GM12878 (cell line): ENCODE measurements around the gene CERKL. TPM values are rescaled to one million over a fixed set of nuclear protein-coding genes. Genes with fewer than 3 reads are reported as not detected.

Experiments used
- ATAC-seq: fragments of 200-7000 bp; cut with Tn5 transposase; 3 replicates; pipeline ENCODE4 v1.9.1; 2020; ENCODE audit warnings: mild to moderate bottlenecking, moderate library complexity
- BruUV-seq: library from RNA; stranded (reverse); fragments of 400-500 nt; replicated peaks from 2 replicates; lab custom pipeline; 2021; lab: Mats Ljungman, UMichigan
- CTCF ChIA-PET: fragments of 300-600 bp; sonication (Branson Sonifier 250); formaldehyde crosslinking; extraction: SDS; loops from one replicate; lab custom pipeline; 2021; ENCODE audit warnings: inconsistent platforms; lab: Yijun Ruan, JAX
- POLR2A ChIA-PET: fragments of 350-600 bp; formaldehyde crosslinking; extraction: SDS; loops from one replicate; lab custom pipeline; 2021; ENCODE audit warnings: inconsistent platforms; lab: Charles Lee
- RAD21 ChIA-PET: fragments of 300-600 bp; sonication (Branson Sonifier 250); formaldehyde crosslinking; loops from one replicate; lab custom pipeline; 2023; ENCODE audit warnings: antibody characterized with exemption; ENCODE audit not compliant: unreplicated experiment; lab: Charles Lee
- SMC1A ChIA-PET: fragments of 300-600 bp; sonication (Branson Sonifier 250); formaldehyde crosslinking; loops from one replicate; lab custom pipeline; 2023; ENCODE audit not compliant: unreplicated experiment, uncharacterized antibody; lab: Charles Lee
- DNase-seq: peaks from one replicate; pipeline ENCODE4 v3.0.0-alpha.2; 2011; ENCODE audit warnings: low read depth, low spot score
- FAIRE-seq: peaks from 3 replicates; lab custom pipeline; 2011; peaks lifted over from hg19 to GRCh38; lab: Jason Lieb, UNC
- H2AFZ ChIP-seq: 2 replicates; pipeline ENCODE4 v1.6.0; 2011; ENCODE audit warnings: low read depth, low read length, control low read depth; ENCODE audit not compliant: control insufficient read depth
- H3K27ac ChIP-seq: 2 replicates; pipeline ENCODE4 v1.5.1; 2011; ENCODE audit warnings: control low read depth; ENCODE audit not compliant: control insufficient read depth, insufficient read depth
- H3K27me3 ChIP-seq, 2 experiments: replicated peaks in 1 of 2; 2 replicates each; pipeline versions ENCODE4 v1.6.0 to v1.6.1; 2011; ENCODE audit warnings: low read length in 1 of 2; ENCODE audit not compliant: control insufficient read depth in 2 of 2, insufficient read depth in 2 of 2
- H3K36me3 ChIP-seq, 2 experiments: 2 replicates each; pipeline ENCODE4 v1.5.1; 2011; ENCODE audit warnings: low read length in 1 of 2; ENCODE audit not compliant: control insufficient read depth in 2 of 2, insufficient read depth in 2 of 2
- H3K4me1 ChIP-seq: 2 replicates; pipeline ENCODE4 v1.6.1; 2011; ENCODE audit warnings: mild to moderate bottlenecking, low read length, moderate library complexity, mixed read lengths; ENCODE audit not compliant: control insufficient read depth, insufficient read depth
- H3K4me2 ChIP-seq: 2 replicates; pipeline ENCODE4 v1.6.0; 2011; ENCODE audit warnings: control low read depth; ENCODE audit not compliant: control insufficient read depth, insufficient read depth
- H3K4me3 ChIP-seq: fragments of 200-600 bp; sonication (generic); 2 replicates; pipeline ENCODE4 v1.5.1; 2016
- H3K79me2 ChIP-seq: 2 replicates; pipeline ENCODE4 v1.6.0; 2011; ENCODE audit warnings: low read length; ENCODE audit not compliant: control insufficient read depth, insufficient read depth
- H3K9ac ChIP-seq: 2 replicates; pipeline ENCODE4 v1.8.0; 2011; ENCODE audit warnings: low read length, control low read depth, mixed read lengths; ENCODE audit not compliant: control insufficient read depth, insufficient read depth
- H3K9me3 ChIP-seq: replicated peaks from 3 replicates; pipeline ENCODE4 v1.5.1; 2011; ENCODE audit warnings: mild to moderate bottlenecking, low read length; ENCODE audit not compliant: control insufficient read depth, insufficient read depth
- H4K20me1 ChIP-seq: 2 replicates; pipeline ENCODE4 v1.6.0; 2011; ENCODE audit not compliant: control insufficient read depth, insufficient read depth
- ASH2L ChIP-seq: fragments of 300-600, 200-600 bp; sonication (generic); IDR thresholded peaks from 2 replicates; pipeline ENCODE4 v1.6.1; 2017; ENCODE audit warnings: low read depth, mild to moderate bottlenecking, borderline replicate concordance
- CREB1 ChIP-seq: IDR thresholded peaks from 2 replicates; pipeline ENCODE4 v1.6.1; 2012; ENCODE audit warnings: low read depth, mild to moderate bottlenecking, inconsistent platforms
- EGR1 ChIP-seq, 2 experiments: IDR thresholded peaks; 1 replicate in 1 of 2; 2 replicates in 1 of 2; pipeline ENCODE4 v1.6.1; 2011 to 2012; ENCODE audit warnings: low read depth in 2 of 2, low read length in 2 of 2, borderline replicate concordance in 1 of 2, mild to moderate bottlenecking in 1 of 2, moderate library complexity in 1 of 2
- FOXM1 ChIP-seq: IDR thresholded peaks from 2 replicates; pipeline ENCODE4 v1.6.1; 2012; ENCODE audit warnings: low read depth, mild to moderate bottlenecking, inconsistent platforms, low read length, moderate library complexity
- IKZF2 ChIP-seq, 2 experiments: fragments of 450-650 bp; IDR thresholded peaks; 2 replicates each; pipeline ENCODE4 v1.6.1; 2017; ENCODE audit warnings: mild to moderate bottlenecking in 2 of 2, moderate library complexity in 2 of 2
- JUND ChIP-seq: IDR thresholded peaks from 2 replicates; pipeline ENCODE4 v1.6.1; 2012; ENCODE audit warnings: low read depth, mild to moderate bottlenecking, low read length, improper control_type of control experiment, moderate library complexity
- POU2F2 ChIP-seq: IDR thresholded peaks from 3 replicates; pipeline ENCODE4 v1.6.1; 2011; ENCODE audit warnings: low read depth, mild to moderate bottlenecking, low read length, borderline replicate concordance
- STAT3 ChIP-seq: IDR thresholded peaks from 2 replicates; pipeline ENCODE4 v1.6.1; 2011; ENCODE audit warnings: low read depth, low read length, improper control_type of control experiment
- WGBS: methylation state at CpG from one replicate; pipeline ENCODE4 v1.1.6; 2016; ENCODE audit warnings: low lambda C conversion rate; ENCODE audit not compliant: insufficient replicate concordance, insufficient coverage; ENCODE audit errors: missing lambda C conversion rate; 5-methylcytosine and 5-hydroxymethylcytosine counted together
- in situ Hi-C: fragments of 300-500 bp; cut with MboI; formaldehyde crosslinking; loops from 9 replicates; pipeline ENCODE4 v1.14.3; 2018; ENCODE audit warnings: mixed read lengths
- intact Hi-C: fragments of 100-400 bp; cut with micrococcal nuclease; formaldehyde crosslinking; loops from one replicate; pipeline ENCODE4 v1.14.2; 2022; ENCODE audit not compliant: unreplicated experiment
- polyA plus RNA-seq, 11 experiments: library from polyadenylated mRNA; depleted of rRNA in 4 of 11; unstranded in 6 of 11; stranded (reverse) in 5 of 11; fragments of >200 nt; fragmentation: Nextera tagmentation in 4 of 11; fragmentation: Illumina TruSeq in 1 of 11; extraction: Ambion mirVana in 4 of 11; extraction: Trizol in 1 of 11; gene quantifications; 1 replicate in 1 of 11; 2 replicates in 10 of 11; pipeline versions ENCODE4 v1.2.1 to v1.2.3, GENCODE V29; 2011 to 2016; ENCODE audit warnings: inconsistent platforms in 2 of 11, missing spikeins in 2 of 11, low read depth in 1 of 11
- total RNA-seq, 4 experiments: library from RNA; depleted of rRNA in 3 of 4; stranded (reverse); fragments of >200 nt in 3 of 4; fragmentation: Illumina TruSeq in 1 of 4; extraction: Trizol in 1 of 4; gene quantifications; 2 replicates each; pipeline versions ENCODE4 v1.2.1 to v1.2.3, GENCODE V29; 2013 to 2021
- TF ChIP-seq, protein P1 (sequence below): fragments of 450-650 bp; IDR thresholded peaks from 2 replicates; pipeline ENCODE4 v1.6.1; 2016; ENCODE audit warnings: mild to moderate bottlenecking, moderate library complexity, borderline replicate concordance

CERKL gene
- total and polyA plus RNA-seq, 10 of the 15 experiments (the other 5 are each of a cell fraction or from before 2014, with no cell fraction given), result 0.05 to 23.0 (median 6.0) TPM; not detected in 2

DNA sequence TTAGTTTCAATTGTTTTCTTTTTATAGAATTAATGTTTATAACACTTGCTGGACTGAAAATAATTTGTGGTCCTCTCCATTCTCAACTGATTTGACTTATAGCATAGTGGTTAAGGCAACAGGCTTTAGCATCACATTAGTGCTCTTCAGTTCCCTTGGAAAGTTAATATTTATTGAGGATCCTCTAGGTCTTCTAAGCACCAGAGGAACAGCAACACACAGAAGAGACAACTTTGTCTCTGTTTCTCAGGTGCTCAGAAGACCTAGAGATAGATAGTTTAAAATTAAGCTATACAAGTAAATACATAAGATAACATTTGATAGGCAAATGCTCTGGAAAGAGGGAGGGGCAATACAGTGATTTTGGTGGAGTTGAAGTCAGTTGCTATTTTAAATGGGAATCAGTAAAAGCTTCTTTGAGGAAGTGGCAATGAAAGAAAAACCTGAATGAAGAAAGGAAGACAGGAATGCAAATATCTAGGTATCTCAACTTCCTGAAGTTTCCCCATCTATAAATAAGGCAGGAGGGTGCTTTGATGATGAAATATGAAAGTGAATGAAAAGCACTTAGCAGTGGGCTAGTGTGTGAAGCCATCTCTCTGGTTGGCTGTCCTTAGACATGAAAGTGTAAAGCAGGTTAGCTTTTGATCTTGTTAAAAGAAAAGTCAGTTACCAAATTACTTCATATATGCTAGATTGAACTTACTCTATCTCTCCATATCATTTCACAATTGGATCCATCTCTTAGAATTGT is 15.5 kb upstream of the CERKL start (continued):
- TF ChIP-seq, protein P1, sequence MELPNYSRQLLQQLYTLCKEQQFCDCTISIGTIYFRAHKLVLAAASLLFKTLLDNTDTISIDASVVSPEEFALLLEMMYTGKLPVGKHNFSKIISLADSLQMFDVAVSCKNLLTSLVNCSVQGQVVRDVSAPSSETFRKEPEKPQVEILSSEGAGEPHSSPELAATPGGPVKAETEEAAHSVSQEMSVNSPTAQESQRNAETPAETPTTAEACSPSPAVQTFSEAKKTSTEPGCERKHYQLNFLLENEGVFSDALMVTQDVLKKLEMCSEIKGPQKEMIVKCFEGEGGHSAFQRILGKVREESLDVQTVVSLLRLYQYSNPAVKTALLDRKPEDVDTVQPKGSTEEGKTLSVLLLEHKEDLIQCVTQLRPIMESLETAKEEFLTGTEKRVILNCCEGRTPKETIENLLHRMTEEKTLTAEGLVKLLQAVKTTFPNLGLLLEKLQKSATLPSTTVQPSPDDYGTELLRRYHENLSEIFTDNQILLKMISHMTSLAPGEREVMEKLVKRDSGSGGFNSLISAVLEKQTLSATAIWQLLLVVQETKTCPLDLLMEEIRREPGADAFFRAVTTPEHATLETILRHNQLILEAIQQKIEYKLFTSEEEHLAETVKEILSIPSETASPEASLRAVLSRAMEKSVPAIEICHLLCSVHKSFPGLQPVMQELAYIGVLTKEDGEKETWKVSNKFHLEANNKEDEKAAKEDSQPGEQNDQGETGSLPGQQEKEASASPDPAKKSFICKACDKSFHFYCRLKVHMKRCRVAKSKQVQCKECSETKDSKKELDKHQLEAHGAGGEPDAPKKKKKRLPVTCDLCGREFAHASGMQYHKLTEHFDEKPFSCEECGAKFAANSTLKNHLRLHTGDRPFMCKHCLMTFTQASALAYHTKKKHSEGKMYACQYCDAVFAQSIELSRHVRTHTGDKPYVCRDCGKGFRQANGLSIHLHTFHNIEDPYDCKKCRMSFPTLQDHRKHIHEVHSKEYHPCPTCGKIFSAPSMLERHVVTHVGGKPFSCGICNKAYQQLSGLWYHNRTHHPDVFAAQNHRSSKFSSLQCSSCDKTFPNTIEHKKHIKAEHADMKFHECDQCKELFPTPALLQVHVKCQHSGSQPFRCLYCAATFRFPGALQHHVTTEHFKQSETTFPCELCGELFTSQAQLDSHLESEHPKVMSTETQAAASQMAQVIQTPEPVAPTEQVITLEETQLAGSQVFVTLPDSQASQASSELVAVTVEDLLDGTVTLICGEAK, result no peak
- TF ChIP-seq IKZF2 (IDR thresholded peaks at IDR 0.05) (no peak; a peak in 1 of 4 replicates), JUND (no peak), STAT3 (no peak), CREB1 (0 out of 2 replicates have a peak, but pooled peaks have one; percentile 10)
- TF ChIP-seq, all 136 proteins: peak for 10

DNA sequence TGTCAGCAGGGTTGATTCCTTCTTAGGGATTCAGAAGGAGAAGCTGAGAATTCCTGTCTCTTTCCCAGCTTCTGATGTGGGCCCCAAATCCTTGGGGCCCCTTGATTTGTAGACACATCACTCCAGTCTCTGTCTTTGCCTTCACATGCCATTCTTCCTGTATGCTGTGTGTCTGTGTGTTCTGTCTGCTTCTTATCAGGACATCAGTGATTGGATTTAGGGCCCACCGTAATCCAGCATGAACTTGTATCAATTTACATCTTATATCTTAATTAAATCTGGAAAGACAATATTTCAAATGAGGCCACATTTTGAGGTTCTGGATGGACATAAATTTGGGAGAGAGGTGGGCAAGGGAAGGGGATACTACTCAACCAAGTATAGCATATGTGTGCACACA is 13.7 kb upstream of the CERKL start:
- Histone ChIP-seq H3K27me3 (no peaks in the 10 kb centered on the region), H3K9ac (no peak overlapping the region), H3K4me3 (no peak overlapping the region), H4K20me1 (no peaks in the 10 kb centered on the region), H3K9me3 (no peaks in the 10 kb centered on the region; the same call in 2 of the 3 replicates), H3K27ac (no peak overlapping the region), H3K4me1 (peaks cover 9% of the 10 kb centered on the region), H3K79me2 (no peaks in the 10 kb centered on the region), H2AFZ (no peak overlapping the region), H3K36me3 (no peaks in the 10 kb centered on the region), H3K4me2 (no peak overlapping the region)
- in situ Hi-C loops, result no loop called here
- intact Hi-C loops, result no loop called here
- ATAC-seq, result no peak
- TF ChIP-seq EGR1 (IDR thresholded peaks at IDR 0.05; ENCODE audit: borderline replicate concordance in 1 of 2, low read depth in 2 of 2, low read length in 2 of 2) (no peak), POU2F2 (no peak), ASH2L (no peak), FOXM1 (no peak)
- CTCF ChIA-PET, result interaction anchor here (1.0 kb wide), 1 partner anchor 97 kb away, joined by 5 read pairs; no protein-coding TSS in a partner anchor
- 100% methylated on average over 1 of the region's 1 CpG for WGBS
- no peak for FAIRE-seq
- DNase-seq, result no peak
- POLR2A ChIA-PET, result no interaction called here
- SMC1A ChIA-PET, result interaction anchor here (1.0 to 1.4 kb wide), 4 partner anchors 12 to 97 kb away, joined by 3 to 4 read pairs (median 4); no protein-coding TSS in a partner anchor
- RAD21 ChIA-PET, result no interaction called here
- no TSS peak for BruUV-seq
